Right lobe of liver (tissue), 4 donors: ENCODE measurements around the gene PLEKHS1.

Source experiments
- CTCF ChIP-seq, 4 donors: fragments of 200-600 bp in 3 of 4; fragments of 450-650 bp in 1 of 4; IDR thresholded peaks; one replicate each; pipeline versions ENCODE4 v1.5.1 to v1.8.0; 2016 to 2022; ENCODE audit warnings: antibody characterized with exemption in 4 of 4, mild to moderate bottlenecking in 2 of 4
- POLR2A ChIP-seq: fragments of 450-650 bp; IDR thresholded peaks from one replicate; pipeline ENCODE4 v1.6.1; 2017; ENCODE audit warnings: antibody characterized with exemption, mild to moderate bottlenecking
- donor health status: DM: no; HTN: no; CAD: no.
- donor health status: DM: no; HTN: no; CAD: no.
- donor health status: DM: no; HTN: yes; CAD: no.

DNA sequence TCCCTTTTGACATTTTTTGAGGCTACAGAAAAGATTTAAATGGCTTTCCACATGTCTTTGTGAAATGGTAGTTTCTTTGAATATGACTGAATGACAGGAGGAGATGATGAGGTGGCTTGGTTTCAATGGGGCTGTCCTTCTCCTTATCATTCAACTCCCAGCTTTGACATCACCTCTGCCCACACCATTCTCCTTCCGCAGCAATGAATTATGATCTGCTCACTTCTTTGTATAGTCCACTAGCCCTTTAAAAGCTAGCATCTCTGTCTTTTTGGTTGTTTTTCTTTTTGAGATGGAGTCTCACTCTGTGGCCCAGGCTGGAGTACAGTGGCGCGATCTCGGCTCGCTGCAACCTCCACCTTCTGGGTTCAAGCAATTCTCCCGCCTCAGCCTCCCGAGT is 70.7 kb downstream of the PLEKHS1 start:
- no peak for TF ChIP-seq CTCF (IDR thresholded peaks at IDR 0.05)
- no peak for TF ChIP-seq POLR2A
